Peyer's patch (tissue), 4 donors: ENCODE data around the gene ALDH1L1.

Experiments
- CTCF ChIP-seq, 6 experiments: fragments of 450-650 bp in 4 of 6; fragments of 200-600 bp in 2 of 6; sonication (generic) in 1 of 6; IDR thresholded peaks; one replicate each; pipeline ENCODE4 v1.5.1; 2017 to 2019; ENCODE audit warnings: antibody characterized with exemption in 6 of 6, mild to moderate bottlenecking in 3 of 6, moderate library complexity in 1 of 6
- POLR2A ChIP-seq, 2 donors: fragments of 450-650 bp; IDR thresholded peaks; one replicate each; pipeline ENCODE4 v1.5.1; 2017; ENCODE audit warnings: antibody characterized with exemption in 2 of 2, mild to moderate bottlenecking in 2 of 2, moderate library complexity in 2 of 2

- no peak for TF ChIP-seq CTCF (IDR thresholded peaks at IDR 0.05)
- TF ChIP-seq POLR2A (IDR thresholded peaks at IDR 0.05), result no peak
Observed at GRCh38 chr3:126111126-126111551, 69.2 kb downstream of the ALDH1L1 start.
